ENCODE data around the gene CNN1. TPM values are rescaled to one million over a fixed set of nuclear protein-coding genes. Genes with fewer than 3 reads are reported as not detected.

The CNN1 gene
- total RNA-seq, 4 donors from 2014 or later: 21.2 to 88.2 (median 25.7) TPM

DNA sequence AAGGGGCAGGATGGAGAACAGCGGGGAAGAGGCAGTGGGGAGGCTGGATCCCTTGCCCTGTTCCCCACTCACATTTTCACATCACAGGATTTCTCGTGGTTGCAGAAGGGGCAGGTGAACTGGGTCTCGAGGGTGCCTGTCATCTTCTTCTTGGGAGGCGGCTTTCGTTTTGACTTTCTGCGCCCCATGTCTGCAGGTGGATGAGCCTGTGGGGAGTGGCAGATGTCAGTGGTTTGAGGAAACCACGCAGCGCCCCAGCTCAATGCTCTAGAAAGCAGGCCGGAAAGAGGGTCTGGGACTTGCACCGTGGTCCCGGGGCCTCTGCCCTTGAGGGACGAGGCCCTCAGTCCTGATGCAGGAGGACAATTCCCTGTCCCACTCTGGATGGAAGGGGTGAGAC is 15.5 kb downstream of the CNN1 start:
- H3K27me3 ChIP-seq: no peaks in the 10 kb centered on the region
- no peak overlapping the region for H3K4me3 ChIP-seq
- H3K36me3 ChIP-seq: peaks cover 0 to 35% (median 0%) of the 10 kb centered on the region in 3 donors
- peak in 2 of 3 donors; percentile 79 to 80 for DNase-seq
- H3K27ac ChIP-seq: peak overlapping the region in 2 of 4 donors; percentile 69 to 75
- no peaks in the 10 kb centered on the region for H3K9me3 ChIP-seq
- peaks cover 0 to 20% (median 13%) of the 10 kb centered on the region in 4 donors for H3K4me1 ChIP-seq
- TF ChIP-seq, protein P1, sequence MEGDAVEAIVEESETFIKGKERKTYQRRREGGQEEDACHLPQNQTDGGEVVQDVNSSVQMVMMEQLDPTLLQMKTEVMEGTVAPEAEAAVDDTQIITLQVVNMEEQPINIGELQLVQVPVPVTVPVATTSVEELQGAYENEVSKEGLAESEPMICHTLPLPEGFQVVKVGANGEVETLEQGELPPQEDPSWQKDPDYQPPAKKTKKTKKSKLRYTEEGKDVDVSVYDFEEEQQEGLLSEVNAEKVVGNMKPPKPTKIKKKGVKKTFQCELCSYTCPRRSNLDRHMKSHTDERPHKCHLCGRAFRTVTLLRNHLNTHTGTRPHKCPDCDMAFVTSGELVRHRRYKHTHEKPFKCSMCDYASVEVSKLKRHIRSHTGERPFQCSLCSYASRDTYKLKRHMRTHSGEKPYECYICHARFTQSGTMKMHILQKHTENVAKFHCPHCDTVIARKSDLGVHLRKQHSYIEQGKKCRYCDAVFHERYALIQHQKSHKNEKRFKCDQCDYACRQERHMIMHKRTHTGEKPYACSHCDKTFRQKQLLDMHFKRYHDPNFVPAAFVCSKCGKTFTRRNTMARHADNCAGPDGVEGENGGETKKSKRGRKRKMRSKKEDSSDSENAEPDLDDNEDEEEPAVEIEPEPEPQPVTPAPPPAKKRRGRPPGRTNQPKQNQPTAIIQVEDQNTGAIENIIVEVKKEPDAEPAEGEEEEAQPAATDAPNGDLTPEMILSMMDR (IDR thresholded peaks at IDR 0.05): no peak
- no peak for TF ChIP-seq POLR2A (IDR thresholded peaks at IDR 0.05)

DNA sequence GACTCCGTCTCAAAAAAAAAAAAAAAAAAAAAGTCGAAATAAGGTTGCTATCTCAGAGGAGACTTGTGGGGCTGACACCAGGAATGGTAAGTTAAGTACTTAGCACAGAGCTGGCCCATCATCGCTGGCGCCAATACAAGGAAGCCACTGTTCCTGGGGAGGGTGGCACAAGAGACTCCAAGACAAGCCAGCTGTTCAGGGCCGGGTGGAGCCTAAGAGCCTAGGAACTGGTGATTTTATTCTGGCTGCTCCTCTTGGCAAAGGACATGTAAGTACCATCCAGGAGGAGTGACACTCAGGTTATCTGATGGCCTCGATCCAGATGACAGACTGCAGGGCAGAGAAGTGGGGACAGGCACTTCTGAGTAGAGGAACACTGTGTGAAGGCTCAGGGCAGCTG is 16.6 kb downstream of the CNN1 start:
- Histone ChIP-seq H3K27me3 (no peaks in the 10 kb centered on the region), H3K4me1 (peaks cover 0 to 25% (median 13%) of the 10 kb centered on the region in 4 donors), H3K27ac (peak overlapping the region in 1 of 4 donors; percentile 75), H3K36me3 (peaks cover 0 to 35% (median 0%) of the 10 kb centered on the region in 3 donors), H3K4me3 (no peak overlapping the region), H3K9me3 (no peaks in the 10 kb centered on the region)
- no peak for DNase-seq
- TF ChIP-seq, protein P1 (IDR thresholded peaks at IDR 0.05): no peak
- TF ChIP-seq POLR2A (IDR thresholded peaks at IDR 0.05): no peak

DNA sequence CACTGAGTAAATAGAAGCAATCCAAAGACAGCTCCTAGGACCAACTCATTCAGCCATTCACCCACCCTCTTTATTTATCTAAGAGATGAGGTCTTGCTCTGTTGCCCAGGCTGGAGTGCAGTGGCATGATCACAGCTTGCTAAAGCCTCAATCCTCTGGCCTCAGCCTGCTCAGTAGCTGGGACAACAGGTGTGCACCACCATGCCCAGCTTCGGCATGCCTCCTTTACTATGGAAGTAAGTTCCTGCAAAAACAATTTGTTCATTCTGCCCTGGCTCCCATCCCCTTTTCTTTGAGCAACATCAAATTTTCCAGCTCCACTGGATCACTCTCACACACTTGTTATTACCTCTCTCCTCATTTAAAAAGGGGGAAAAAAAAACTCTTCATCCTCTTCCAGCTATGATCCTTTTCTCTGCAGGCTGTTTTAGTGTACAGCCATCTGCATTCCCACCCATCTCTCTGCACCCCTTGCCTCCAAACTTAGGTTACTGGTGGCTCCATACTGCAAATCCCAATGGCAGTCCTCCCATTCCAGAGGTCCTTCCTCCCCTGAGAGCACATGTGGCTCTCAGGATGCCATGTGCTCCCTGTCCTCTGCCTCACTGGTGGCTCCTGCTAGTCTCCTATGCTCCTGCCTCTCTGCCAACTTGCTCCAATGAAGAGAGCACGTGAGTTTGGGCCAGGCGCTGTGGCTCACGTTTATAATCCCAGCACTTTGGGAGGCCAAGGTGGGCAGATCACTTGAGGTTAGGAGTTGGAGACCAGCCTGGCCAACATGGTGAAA is 18.2 kb downstream of the CNN1 start:
- Histone ChIP-seq H3K36me3 (peaks cover 0 to 35% (median 0%) of the 10 kb centered on the region in 3 donors), H3K4me3 (no peak overlapping the region), H3K27me3 (no peaks in the 10 kb centered on the region), H3K4me1 (peaks cover 0 to 25% (median 16%) of the 10 kb centered on the region in 4 donors), H3K27ac (no peak overlapping the region), H3K9me3 (no peaks in the 10 kb centered on the region)
- no peak for DNase-seq
- TF ChIP-seq, protein P1 (IDR thresholded peaks at IDR 0.05): no peak
- no peak for TF ChIP-seq POLR2A (IDR thresholded peaks at IDR 0.05)

DNA sequence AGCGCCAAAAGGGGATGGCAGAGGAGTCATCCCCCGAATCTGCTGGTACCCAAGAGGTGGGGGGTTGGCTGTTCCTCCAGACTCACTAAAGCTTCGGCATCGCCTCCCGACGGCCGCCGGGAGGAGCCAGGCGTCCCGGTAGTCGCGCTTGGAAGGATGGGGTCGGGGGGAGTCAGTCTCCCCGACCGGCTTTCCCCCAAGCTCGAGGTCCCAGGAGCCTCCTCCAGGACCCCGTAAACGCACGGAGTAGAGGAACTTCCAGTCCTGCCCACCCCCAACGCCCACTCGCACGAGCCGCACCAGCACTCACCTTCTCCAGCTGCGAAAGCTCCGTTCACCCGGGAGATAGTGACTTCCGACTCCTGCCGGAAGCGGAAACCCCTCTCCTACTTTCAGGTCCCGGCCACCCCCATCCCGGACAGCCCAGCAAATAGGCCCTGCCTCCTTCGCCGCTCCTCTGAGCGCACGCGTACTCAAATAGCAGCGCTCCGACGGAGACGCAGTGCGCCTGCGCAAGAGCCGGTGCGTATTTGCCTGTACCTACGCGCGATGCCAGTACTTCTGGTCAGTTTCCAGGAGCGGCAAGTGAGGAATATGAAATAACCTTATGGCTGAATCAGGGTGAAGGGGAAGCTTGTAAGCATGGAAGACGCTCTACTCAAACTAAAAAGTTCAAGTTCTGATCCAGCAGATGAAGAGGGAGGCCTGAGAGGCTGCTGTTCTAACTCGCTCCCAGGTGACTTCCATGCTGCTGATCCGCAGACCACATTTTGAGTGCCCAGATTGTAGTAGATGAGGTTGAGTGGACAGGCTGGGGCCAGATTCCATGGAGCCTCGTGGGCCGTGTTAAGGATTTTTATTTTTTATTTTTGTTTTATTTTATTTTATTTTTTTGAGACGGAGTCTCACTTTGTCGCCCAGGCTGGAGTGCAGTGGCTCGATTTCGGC is 20.5 kb downstream of the CNN1 start, which contains the start of gene ELOF1:
ELOF1 (minus strand) TSS at position 350 of the 948 bp plus-strand sequence. CDS start 4,883 bp downstream, outside the sequence.
- TF ChIP-seq, protein P1 (IDR thresholded peaks at IDR 0.05): peak in 3 of 6 experiments; percentile 21 to 34 (median 30)
- peak; percentile 71 to 79 for TF ChIP-seq POLR2A (IDR thresholded peaks at IDR 0.05)
- peak; percentile 97 to 99 (median 97) for DNase-seq
- Histone ChIP-seq H3K27me3 (no peaks in the 10 kb centered on the region), H3K9me3 (no peaks in the 10 kb centered on the region), H3K27ac (peak within 1 kb of the TSS; percentile 75 to 87 (median 84)), H3K4me1 (peaks cover 0 to 25% (median 9%) of the 10 kb centered on the region in 4 donors), H3K36me3 (peaks cover 0 to 13% (median 0%) of the 10 kb centered on the region in 3 donors), H3K4me3 (peak within 1 kb of the TSS; percentile 64 to 83 (median 82))

DNA sequence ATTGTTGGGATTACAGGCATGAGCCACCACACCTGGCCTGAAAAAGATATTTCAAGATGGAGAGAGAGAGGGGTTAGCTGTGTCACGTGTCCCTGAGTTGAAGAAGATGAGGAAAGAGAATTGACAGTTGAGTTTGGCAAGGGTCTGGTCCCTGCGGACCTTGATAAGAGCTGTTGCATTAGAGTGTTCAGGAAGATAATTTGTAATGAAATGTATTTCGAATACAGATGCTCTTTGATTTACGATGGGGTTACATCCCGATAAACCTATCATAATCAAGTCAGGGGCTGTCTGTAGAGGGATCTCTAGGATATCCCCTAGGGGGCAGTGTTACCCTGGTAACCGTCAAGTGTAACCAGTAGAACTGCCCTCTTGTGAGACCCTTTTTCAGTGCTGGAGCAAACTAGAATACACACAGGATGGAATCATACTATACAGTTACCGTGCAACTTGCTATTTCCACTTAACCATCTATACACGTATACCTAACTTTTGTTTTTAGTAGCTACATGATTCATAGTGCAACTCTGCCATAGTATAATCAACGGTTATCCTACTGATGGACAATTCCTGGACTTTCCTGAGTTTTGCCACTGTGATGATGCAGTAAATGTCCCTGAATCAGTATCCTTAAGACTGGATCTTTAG is 21.9 kb downstream of the CNN1 start:
- H3K9me3 ChIP-seq: no peaks in the 10 kb centered on the region
- peak overlapping the region in 1 of 4 donors; percentile 82 for H3K4me3 ChIP-seq
- peak in 2 of 3 donors; percentile 68 to 78 for DNase-seq
- no peaks in the 10 kb centered on the region for H3K27me3 ChIP-seq
- H3K27ac ChIP-seq: peak overlapping the region in 2 of 4 donors; percentile 82 to 87
- H3K4me1 ChIP-seq: peaks cover 0 to 25% (median 9%) of the 10 kb centered on the region in 4 donors
- H3K36me3 ChIP-seq: no peaks in the 10 kb centered on the region
- TF ChIP-seq POLR2A (IDR thresholded peaks at IDR 0.05): no peak
- TF ChIP-seq, protein P1 (IDR thresholded peaks at IDR 0.05): peak; percentile 64 to 91 (median 71)

Measured in Peyer's patch (tissue), 4 donors.